Measurements from ENCODE around the gene UBA1. TPM values are rescaled to one million over a fixed set of nuclear protein-coding genes. Genes with fewer than 3 reads are reported as not detected.
A peak's percentile ranks its signal among the peaks of the same experiment; 100 is the strongest.

The UBA1 gene
- total RNA-seq, 4 donors from 2014 or later, result 126 to 238 (median 153) TPM

DNA sequence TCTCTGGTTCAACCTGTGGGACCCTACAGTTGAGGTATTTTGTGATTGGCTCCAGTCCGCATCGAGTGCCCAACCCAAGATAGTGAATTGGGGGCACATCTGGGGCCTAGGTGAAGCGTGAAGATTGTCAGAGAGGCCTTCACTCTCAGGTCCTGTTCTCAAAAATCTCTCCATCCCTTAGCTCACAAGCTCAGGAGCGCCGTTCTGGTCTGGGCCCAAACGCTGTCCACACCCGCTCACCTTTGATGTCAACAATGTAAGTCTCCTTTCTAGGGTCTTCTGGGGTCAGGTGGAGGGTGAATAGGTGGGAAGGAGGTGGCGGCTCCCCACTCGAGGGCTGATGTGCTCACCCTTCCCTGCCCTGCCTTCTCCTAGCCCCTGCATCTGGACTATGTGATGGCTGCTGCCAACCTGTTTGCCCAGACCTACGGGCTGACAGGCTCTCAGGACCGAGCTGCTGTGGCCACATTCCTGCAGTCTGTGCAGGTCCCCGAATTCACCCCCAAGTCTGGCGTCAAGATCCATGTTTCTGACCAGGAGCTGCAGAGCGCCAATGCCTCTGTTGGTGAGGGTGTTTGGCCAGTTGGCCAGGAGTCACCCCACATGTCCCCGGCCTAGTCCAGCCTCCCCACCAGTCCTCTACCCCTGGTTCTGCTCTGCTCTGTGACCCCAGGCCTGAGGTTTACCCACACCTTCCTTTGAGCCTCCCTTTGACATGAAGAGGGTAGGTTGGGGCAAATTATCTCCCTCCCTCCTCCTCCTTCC, 17.2 kb downstream of the UBA1 start:
- 92 to 100% methylated on average over 1 to 15 of the region's 15 CpGs for WGBS, 2 donors
- H3K9me3 ChIP-seq, result no peaks in the 10 kb centered on the region
- TF ChIP-seq, protein P1, sequence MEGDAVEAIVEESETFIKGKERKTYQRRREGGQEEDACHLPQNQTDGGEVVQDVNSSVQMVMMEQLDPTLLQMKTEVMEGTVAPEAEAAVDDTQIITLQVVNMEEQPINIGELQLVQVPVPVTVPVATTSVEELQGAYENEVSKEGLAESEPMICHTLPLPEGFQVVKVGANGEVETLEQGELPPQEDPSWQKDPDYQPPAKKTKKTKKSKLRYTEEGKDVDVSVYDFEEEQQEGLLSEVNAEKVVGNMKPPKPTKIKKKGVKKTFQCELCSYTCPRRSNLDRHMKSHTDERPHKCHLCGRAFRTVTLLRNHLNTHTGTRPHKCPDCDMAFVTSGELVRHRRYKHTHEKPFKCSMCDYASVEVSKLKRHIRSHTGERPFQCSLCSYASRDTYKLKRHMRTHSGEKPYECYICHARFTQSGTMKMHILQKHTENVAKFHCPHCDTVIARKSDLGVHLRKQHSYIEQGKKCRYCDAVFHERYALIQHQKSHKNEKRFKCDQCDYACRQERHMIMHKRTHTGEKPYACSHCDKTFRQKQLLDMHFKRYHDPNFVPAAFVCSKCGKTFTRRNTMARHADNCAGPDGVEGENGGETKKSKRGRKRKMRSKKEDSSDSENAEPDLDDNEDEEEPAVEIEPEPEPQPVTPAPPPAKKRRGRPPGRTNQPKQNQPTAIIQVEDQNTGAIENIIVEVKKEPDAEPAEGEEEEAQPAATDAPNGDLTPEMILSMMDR (IDR thresholded peaks at IDR 0.05), result no peak
- TF ChIP-seq POLR2A (IDR thresholded peaks at IDR 0.05), result no peak
- intact Hi-C loops (cut with DNase I), result no loop called here
- no peak for DNase-seq
- peaks cover 56 to 100% (median 66%) of the 10 kb centered on the region in 3 donors for H3K36me3 ChIP-seq
- no peaks in the 10 kb centered on the region for H3K27me3 ChIP-seq
- no peak overlapping the region for H3K4me3 ChIP-seq
- no peak overlapping the region for H3K27ac ChIP-seq
- H3K4me1 ChIP-seq, result no peaks in the 10 kb centered on the region

DNA sequence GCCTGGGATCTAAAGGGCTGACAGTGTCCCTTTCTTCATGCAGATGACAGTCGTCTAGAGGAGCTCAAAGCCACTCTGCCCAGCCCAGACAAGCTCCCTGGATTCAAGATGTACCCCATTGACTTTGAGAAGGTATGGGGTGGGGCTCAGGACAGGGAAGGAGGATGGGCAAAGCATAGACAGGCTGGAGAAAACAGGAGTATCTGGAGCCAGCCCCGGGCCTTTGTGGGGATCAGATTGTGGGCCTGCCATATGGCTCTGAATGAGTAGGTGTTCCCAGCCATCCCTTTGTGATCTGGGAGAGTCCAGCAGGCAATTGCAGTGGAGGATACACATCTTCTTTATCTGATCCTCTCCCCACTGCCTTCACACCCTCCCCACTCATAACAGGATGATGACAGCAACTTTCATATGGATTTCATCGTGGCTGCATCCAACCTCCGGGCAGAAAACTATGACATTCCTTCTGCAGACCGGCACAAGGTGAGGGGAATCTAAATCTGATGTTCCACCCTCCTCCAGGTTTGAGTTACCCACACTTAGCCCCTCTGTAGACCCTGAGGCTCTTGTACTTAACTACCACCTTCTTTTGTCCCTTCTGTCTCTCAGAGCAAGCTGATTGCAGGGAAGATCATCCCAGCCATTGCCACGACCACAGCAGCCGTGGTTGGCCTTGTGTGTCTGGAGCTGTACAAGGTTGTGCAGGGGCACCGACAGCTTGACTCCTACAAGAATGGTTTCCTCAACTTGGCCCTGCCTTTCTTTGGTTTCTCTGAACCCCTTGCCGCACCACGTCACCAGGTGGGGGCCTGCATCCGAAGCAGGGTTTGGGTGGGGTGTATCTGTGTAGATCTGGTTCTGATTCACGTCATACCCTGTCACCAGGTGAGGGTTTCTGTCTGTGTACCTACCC, 19.0 kb downstream of the UBA1 start:
- Histone ChIP-seq H3K9me3 (no peaks in the 10 kb centered on the region), H3K4me1 (peaks cover 0 to 15% (median 10%) of the 10 kb centered on the region in 3 donors), H3K27ac (no peak overlapping the region), H3K4me3 (no peak overlapping the region), H3K36me3 (peaks cover 43 to 86% (median 59%) of the 10 kb centered on the region in 3 donors), H3K27me3 (no peaks in the 10 kb centered on the region)
- TF ChIP-seq, protein P1 (IDR thresholded peaks at IDR 0.05), result no peak
- no peak for TF ChIP-seq POLR2A (IDR thresholded peaks at IDR 0.05)
- DNase-seq, result no peak
- intact Hi-C loops (cut with DNase I), result no loop called here
- WGBS, 2 donors, result 85 to 92% methylated on average over 7 to 11 of the region's 12 CpGs

DNA sequence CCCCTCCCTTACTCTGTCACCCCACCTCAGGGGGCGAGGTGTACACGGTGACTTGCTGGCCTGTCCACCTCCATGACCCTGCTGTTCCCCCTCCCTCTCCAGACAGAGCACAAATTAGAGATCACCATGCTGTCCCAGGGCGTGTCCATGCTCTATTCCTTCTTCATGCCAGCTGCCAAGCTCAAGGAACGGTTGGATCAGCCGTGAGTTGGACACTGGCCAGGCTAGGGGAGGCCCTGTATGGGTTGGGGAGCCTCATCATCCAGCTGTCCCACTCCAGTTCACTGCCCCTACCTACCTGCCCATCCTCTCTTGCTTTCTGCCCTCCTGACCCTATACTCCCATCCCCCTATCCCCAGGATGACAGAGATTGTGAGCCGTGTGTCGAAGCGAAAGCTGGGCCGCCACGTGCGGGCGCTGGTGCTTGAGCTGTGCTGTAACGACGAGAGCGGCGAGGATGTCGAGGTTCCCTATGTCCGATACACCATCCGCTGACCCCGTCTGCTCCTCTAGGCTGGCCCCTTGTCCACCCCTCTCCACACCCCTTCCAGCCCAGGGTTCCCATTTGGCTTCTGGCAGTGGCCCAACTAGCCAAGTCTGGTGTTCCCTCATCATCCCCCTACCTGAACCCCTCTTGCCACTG, 20.9 kb downstream of the UBA1 start:
- no peaks in the 10 kb centered on the region for H3K9me3 ChIP-seq
- DNase-seq, result no peak
- no peak overlapping the region for H3K27ac ChIP-seq
- H3K36me3 ChIP-seq, result peaks cover 43 to 67% (median 54%) of the 10 kb centered on the region in 3 donors
- peaks cover 3 to 18% (median 10%) of the 10 kb centered on the region in 3 donors for H3K4me1 ChIP-seq
- WGBS, 2 donors, result 39 to 87% methylated on average over 3 to 20 of the region's 20 CpGs
- intact Hi-C loops (cut with DNase I), result no loop called here
- TF ChIP-seq, protein P1 (IDR thresholded peaks at IDR 0.05), result no peak
- no peak for TF ChIP-seq POLR2A (IDR thresholded peaks at IDR 0.05)
- no peak overlapping the region for H3K4me3 ChIP-seq
- H3K27me3 ChIP-seq, result no peaks in the 10 kb centered on the region

DNA sequence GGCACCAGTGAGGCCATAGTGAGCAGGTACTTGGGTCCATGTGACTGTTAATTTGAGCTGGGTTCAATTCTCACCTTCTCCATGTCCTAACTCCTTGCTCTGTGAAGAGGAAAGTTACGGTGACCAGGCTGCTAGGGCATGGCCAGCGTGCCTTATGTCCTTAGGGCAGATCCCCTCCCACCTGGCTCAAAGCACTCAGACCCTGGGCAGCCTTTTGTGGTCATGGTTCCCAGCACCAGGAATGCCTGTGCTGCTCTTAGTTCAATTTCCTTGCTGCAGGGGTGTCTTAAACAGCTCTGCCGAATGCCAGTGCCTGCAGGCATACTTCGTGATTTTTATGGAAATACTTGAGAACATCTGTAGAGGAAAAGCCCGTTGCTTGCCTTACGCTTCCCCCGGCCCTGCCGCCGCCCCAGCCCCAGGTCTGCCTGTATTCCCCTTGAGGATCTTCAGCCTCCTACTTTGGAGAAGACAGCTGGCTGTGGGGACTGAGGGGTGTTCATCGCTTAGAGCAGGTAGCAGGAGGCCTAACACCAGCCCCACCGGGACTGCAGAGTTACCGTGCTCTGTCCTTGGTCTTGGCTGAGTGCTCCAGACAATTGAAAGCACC, 21.8 kb downstream of the UBA1 start:
- no peaks in the 10 kb centered on the region for H3K27me3 ChIP-seq
- intact Hi-C loops (cut with DNase I), result no loop called here
- peaks cover 36 to 59% (median 46%) of the 10 kb centered on the region in 3 donors for H3K36me3 ChIP-seq
- TF ChIP-seq, protein P1 (IDR thresholded peaks at IDR 0.05), result no peak
- TF ChIP-seq POLR2A (IDR thresholded peaks at IDR 0.05), result no peak
- H3K4me1 ChIP-seq, result peaks cover 10 to 26% (median 14%) of the 10 kb centered on the region in 3 donors
- H3K27ac ChIP-seq, result peak overlapping the region in 3 of 4 donors; percentile 3 to 97 (median 9)
- 61 to 89% methylated on average over 7 of the region's 12 CpGs for WGBS, 2 donors
- H3K9me3 ChIP-seq, result no peaks in the 10 kb centered on the region
- H3K4me3 ChIP-seq, result no peak overlapping the region
- no peak for DNase-seq
